Coronary artery (tissue), 2 donors: ENCODE data around the gene RAB15.

Experiments
- DNase-seq: peaks from one replicate; pipeline ENCODE4 v3.0.0-alpha.2; 2017; ENCODE audit warnings: low spot score
- H3K27ac ChIP-seq, 2 donors: fragments of 200-600 bp; sonication (generic); one replicate each; pipeline ENCODE4 v1.5.1; 2016 to 2019
- H3K4me3 ChIP-seq: fragments of 200-600 bp; sonication (generic); 2 replicates; pipeline ENCODE4 v1.5.1; 2016; ENCODE audit warnings: mild to moderate bottlenecking, moderate library complexity
- CTCF ChIP-seq: fragments of 200-600 bp; sonication (generic); IDR thresholded peaks from one replicate; pipeline ENCODE4 v1.5.1; 2019; ENCODE audit warnings: antibody characterized with exemption

The RAB15 gene

GRCh38 chr14:64899958-64900357 is 72.2 kb downstream of the RAB15 start:
- no peak for TF ChIP-seq CTCF

More at GRCh38 chr14:64899958-64900357, 72.2 kb downstream of the RAB15 start:
- no peak overlapping the region for H3K4me3 ChIP-seq
- H3K27ac ChIP-seq = no peak overlapping the region
- DNase-seq = no peak
